ENCODE data around the gene KIF7.

DNA sequence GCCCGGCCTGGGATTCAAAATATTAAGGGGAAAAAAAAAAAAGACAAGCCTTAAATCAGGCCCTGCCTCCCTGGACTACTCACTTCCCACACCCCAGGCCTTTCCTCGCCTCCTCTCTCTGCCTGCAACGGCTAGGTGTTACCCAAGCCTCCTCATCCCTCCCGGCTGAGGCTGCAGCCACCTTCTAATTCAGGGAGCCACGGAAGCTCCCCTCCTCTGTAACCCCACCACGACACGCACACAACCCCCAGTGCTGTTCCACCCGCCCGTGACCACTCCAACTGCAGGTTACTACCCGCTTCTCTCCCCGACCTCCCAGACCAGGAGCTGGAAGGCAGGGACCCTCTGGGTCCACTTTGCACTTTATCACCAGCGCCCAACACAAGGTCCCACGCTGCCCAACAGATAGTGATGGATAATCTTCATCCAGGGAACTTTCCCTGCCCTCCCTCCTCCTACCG, 936 bp downstream of the KIF7 start:
- TF ChIP-seq, protein P1, sequence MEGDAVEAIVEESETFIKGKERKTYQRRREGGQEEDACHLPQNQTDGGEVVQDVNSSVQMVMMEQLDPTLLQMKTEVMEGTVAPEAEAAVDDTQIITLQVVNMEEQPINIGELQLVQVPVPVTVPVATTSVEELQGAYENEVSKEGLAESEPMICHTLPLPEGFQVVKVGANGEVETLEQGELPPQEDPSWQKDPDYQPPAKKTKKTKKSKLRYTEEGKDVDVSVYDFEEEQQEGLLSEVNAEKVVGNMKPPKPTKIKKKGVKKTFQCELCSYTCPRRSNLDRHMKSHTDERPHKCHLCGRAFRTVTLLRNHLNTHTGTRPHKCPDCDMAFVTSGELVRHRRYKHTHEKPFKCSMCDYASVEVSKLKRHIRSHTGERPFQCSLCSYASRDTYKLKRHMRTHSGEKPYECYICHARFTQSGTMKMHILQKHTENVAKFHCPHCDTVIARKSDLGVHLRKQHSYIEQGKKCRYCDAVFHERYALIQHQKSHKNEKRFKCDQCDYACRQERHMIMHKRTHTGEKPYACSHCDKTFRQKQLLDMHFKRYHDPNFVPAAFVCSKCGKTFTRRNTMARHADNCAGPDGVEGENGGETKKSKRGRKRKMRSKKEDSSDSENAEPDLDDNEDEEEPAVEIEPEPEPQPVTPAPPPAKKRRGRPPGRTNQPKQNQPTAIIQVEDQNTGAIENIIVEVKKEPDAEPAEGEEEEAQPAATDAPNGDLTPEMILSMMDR (IDR thresholded peaks at IDR 0.05; ENCODE audit: low read depth, low read length), result no peak
- TF ChIP-seq EZH2phosphoT487 (IDR thresholded peaks at IDR 0.05; ENCODE audit: low read depth), result no peak
